ENCODE data around the gene SMYD3. TPM values are rescaled to one million over a fixed set of nuclear protein-coding genes. Genes with fewer than 3 reads are reported as not detected.

Gene SMYD3
- total and polyA plus RNA-seq, 2 of the 13 experiments (the other 11 are each of a cell fraction or from before 2014, with no cell fraction given), result 27.7 to 35.8 TPM

DNA sequence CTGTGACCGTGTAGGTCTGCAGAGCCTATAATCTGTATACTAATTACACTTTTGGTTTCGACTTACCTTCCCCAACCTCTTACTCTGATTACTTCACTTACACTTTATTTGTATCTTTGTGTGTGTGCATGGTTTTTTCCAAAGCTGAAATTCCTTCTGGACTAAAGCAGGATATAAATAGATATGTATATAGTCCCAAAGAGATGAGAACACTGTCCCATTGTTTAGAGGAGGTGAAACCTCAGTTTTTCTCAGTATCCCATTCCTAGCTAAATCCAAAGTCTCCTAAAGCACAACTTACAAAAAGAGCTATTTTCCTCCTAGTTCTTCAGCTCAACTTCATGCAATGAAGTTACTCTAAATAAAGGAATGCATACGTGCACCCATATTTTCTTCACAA lies 442.2 kb downstream of the SMYD3 start (continued):
- TF ChIP-seq HNF1A (IDR thresholded peaks at IDR 0.05; ENCODE audit: low read depth) (no peak), HNF1A (CRISPR knock-in tag; IDR thresholded peaks at IDR 0.05; ENCODE audit: borderline replicate concordance) (no peak), JUNB (CRISPR knock-in tag; IDR thresholded peaks at IDR 0.05; ENCODE audit: borderline replicate concordance) (no peak), ZNF710 (CRISPR knock-in tag; IDR thresholded peaks at IDR 0.05; ENCODE audit: borderline replicate concordance) (no peak), MXD1 (CRISPR knock-in tag; IDR thresholded peaks at IDR 0.05) (no peak)

DNA sequence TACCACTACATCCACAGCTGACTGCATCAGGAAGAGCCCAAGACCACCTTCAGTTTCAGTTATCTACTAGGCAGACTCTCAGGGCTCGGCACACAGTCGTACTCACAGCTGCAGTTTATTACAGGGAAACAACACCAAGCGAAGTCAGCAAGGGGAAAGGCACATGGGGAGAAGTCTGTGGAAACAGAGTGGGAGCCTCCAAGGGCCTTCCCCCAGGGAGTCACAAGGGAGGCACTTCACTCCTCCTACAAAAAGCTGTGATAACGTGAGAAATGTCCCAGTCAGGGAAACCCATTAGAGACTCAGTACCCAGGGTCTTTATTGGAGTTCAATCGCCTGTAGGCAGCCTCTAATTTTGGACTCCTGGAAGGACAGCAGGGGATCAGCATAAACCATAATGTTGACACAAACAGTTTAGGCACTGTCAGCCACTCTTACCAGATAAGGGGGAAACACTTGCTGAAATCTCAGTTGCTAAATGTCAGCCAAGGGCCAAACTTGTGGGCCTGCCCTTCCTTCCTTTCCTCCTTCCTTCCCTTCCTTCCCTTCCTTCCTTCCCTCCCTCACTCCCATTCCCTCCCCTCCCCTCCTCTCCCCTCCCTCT lies 444.0 kb downstream of the SMYD3 start:
- no TSS peak for BruUV-seq (replicated peaks)
- intact Hi-C loops (cut with micrococcal nuclease; ENCODE audit: unreplicated experiment) (no loop called here), in situ Hi-C loops (cut with HindIII; ENCODE audit: extremely low pct_ligation_motif_present, low pct_unique_long_range_greater_than_20kb) (no loop called here)
- Histone ChIP-seq H3K36me3 (replicated peaks in 1 of 2; ENCODE audit: control insufficient read depth in 1 of 2, insufficient read depth in 2 of 2, low read length in 2 of 2) (no peaks in the 10 kb centered on the region), H2AFZ (ENCODE audit: low read length) (no peak overlapping the region), H3K4me2 (ENCODE audit: low read depth, low read length) (no peak overlapping the region), H3K27me3 (ENCODE audit: control insufficient read depth in 1 of 2, insufficient read depth in 2 of 2, low read length in 2 of 2) (no peaks in the 10 kb centered on the region), H3K79me2 (ENCODE audit: insufficient read depth, low read length) (no peaks in the 10 kb centered on the region), H4K20me1 (ENCODE audit: insufficient read depth, low read length) (no peaks in the 10 kb centered on the region), H3K9ac (ENCODE audit: insufficient read depth, low read depth, low read length) (no peak overlapping the region), H3K4me1 (ENCODE audit: insufficient read depth, low read length) (peaks cover 16% of the 10 kb centered on the region), H3K4me3 (replicated peaks in 1 of 3; ENCODE audit: insufficient read depth in 1 of 3, low read depth in 2 of 3, low read length in 3 of 3) (no peak overlapping the region), H3K9me3 (ENCODE audit: low read length) (no peaks in the 10 kb centered on the region), H3K27ac (ENCODE audit: extremely low read length, insufficient read depth, low read length) (no peak overlapping the region)
- ChIA-PET POLR2A (no interaction called here), CTCF (ENCODE audit: low intra/inter-chr PET ratio, low total read pairs) (no interaction called here)
- WGBS (ENCODE audit: low lambda C conversion rate), result 100% methylated on average over 4 of the region's 5 CpGs
- ATAC-seq, result no peak
- no peak for FAIRE-seq
- DNase-seq (ENCODE audit: low spot score), result no peak
- TF ChIP-seq ZNF850 (CRISPR knock-in tag; conservative IDR thresholded peaks at IDR 0.05), result no peak
- TF ChIP-seq ZNF564 (CRISPR knock-in tag; IDR thresholded peaks at IDR 0.05), result no peak
- TF ChIP-seq KLF15 (CRISPR knock-in tag; IDR thresholded peaks at IDR 0.05; ENCODE audit: borderline replicate concordance), result no peak
- TF ChIP-seq ZNF282 (IDR thresholded peaks at IDR 0.05; ENCODE audit: partially characterized antibody), result no peak
